ENCODE results near the gene ZNF831.

The ZNF831 gene

DNA sequence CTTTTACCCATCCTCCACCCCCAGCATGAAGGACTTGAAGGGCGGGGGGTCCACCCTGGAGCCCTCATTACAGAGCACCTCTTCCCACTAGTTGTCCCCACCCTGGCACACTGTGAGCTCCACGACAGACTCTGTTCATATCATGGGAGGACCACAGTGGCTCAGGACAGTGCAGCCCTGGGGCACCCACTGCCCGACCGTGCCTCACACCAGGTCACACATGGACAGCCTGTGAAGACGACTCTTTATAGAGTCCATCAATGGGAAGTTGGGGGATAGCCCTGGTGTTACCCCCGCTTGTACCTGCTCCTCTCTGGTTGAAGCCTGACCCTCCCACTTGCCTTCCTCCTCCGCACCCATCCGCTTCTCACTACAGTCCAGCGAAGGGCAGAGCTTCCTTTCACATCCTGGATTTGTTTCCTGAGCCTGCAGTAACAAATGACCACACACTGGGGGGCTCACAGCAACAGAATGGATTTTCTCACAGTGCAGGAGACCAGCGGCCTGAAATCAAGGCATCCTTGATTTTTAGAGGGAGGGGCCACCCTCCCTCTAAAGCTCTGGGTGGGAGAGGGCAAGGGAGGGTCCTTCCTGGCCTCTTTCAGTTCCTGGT, 15.5 kb downstream of the ZNF831 start:
- H3K27ac ChIP-seq (ENCODE audit: low read depth, low read length) = no peak overlapping the region

GRCh38 chr20:59179988-59180387, 16.4 kb downstream of the ZNF831 start:
- Histone ChIP-seq H3K27me3 (ENCODE audit: control insufficient read depth in 1 of 2, insufficient read depth in 2 of 2, low read length in 2 of 2) (no peaks in the 10 kb centered on the region), H3K9ac (ENCODE audit: low read depth in 1 of 2, low read length in 2 of 2) (no peak overlapping the region), H3K4me1 (ENCODE audit: control insufficient read depth in 1 of 2, insufficient read depth in 2 of 2, low read length in 2 of 2) (peaks cover 0 to 8% of the 10 kb centered on the region in 2 donors), H3K4me3 (ENCODE audit: low read depth in 1 of 2, low read length in 2 of 2) (no peak overlapping the region), H3K36me3 (ENCODE audit: control insufficient read depth in 1 of 2, insufficient read depth in 2 of 2, low read length in 2 of 2) (no peaks in the 10 kb centered on the region), H3K9me3 (ENCODE audit: control insufficient read depth in 1 of 2, low read length in 2 of 2) (no peaks in the 10 kb centered on the region), H3K27ac (ENCODE audit: low read depth, low read length) (no peak overlapping the region)

More for the DNA sequence above, 15.5 kb downstream of the ZNF831 start:
- Histone ChIP-seq H3K4me3 (ENCODE audit: low read depth in 1 of 2, low read length in 2 of 2) (no peak overlapping the region), H3K9ac (ENCODE audit: low read depth in 1 of 2, low read length in 2 of 2) (no peak overlapping the region), H3K36me3 (ENCODE audit: control insufficient read depth in 1 of 2, insufficient read depth in 2 of 2, low read length in 2 of 2) (no peaks in the 10 kb centered on the region), H3K9me3 (ENCODE audit: control insufficient read depth in 1 of 2, low read length in 2 of 2) (no peaks in the 10 kb centered on the region), H3K27me3 (ENCODE audit: control insufficient read depth in 1 of 2, insufficient read depth in 2 of 2, low read length in 2 of 2) (no peaks in the 10 kb centered on the region), H3K4me1 (ENCODE audit: control insufficient read depth in 1 of 2, insufficient read depth in 2 of 2, low read length in 2 of 2) (peaks cover 0 to 8% of the 10 kb centered on the region in 2 donors)

GRCh38 chr20:59181936-59182335, 18.3 kb downstream of the ZNF831 start:
- peaks cover 0 to 4% of the 10 kb centered on the region in 2 donors for H3K4me1 ChIP-seq (ENCODE audit: control insufficient read depth in 1 of 2, insufficient read depth in 2 of 2, low read length in 2 of 2)
- H3K9ac ChIP-seq (ENCODE audit: low read depth in 1 of 2, low read length in 2 of 2) = no peak overlapping the region
- H3K27ac ChIP-seq (ENCODE audit: low read depth, low read length) = no peak overlapping the region
- H3K4me3 ChIP-seq (ENCODE audit: low read depth in 1 of 2, low read length in 2 of 2) = no peak overlapping the region
- H3K36me3 ChIP-seq (ENCODE audit: control insufficient read depth in 1 of 2, insufficient read depth in 2 of 2, low read length in 2 of 2) = no peaks in the 10 kb centered on the region
- H3K9me3 ChIP-seq (ENCODE audit: control insufficient read depth in 1 of 2, low read length in 2 of 2) = no peaks in the 10 kb centered on the region
- H3K27me3 ChIP-seq (ENCODE audit: control insufficient read depth in 1 of 2, insufficient read depth in 2 of 2, low read length in 2 of 2) = no peaks in the 10 kb centered on the region

DNA sequence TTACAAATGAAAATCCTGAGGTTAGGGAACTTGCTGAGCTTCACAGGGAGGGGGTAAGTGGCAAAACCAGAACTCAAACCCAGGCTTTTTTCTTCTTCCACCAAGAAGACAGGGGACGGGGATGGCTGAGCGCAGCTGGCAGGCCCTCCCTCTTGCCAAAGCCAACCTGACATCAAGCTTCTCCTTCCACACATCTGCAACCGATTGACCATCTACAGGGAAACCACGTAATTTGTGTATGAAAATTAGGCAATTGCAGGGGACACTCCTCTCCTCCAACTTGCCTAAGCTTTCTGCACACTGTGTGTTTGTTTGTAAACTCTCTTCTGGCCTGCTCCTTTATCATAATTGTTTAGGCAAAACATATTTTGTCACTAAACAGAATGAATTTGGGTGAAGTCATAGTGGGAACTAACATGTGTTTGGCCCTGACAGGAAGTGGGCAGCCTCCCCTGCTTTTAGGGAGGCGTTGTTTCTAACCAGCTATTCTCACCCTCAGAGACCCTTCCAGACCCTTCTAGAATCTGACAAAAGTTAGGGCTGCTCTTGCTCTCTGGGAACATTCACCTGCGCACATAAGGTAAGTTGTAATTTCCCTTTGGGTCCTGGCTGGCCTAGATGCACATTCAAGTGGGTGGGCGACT, 18.9 kb downstream of the ZNF831 start:
- H3K9ac ChIP-seq (ENCODE audit: low read depth in 1 of 2, low read length in 2 of 2) = no peak overlapping the region
- H3K27me3 ChIP-seq (ENCODE audit: control insufficient read depth in 1 of 2, insufficient read depth in 2 of 2, low read length in 2 of 2) = no peaks in the 10 kb centered on the region
- H3K4me1 ChIP-seq (ENCODE audit: control insufficient read depth in 1 of 2, insufficient read depth in 2 of 2, low read length in 2 of 2) = peaks cover 0 to 4% of the 10 kb centered on the region in 2 donors
- H3K9me3 ChIP-seq (ENCODE audit: control insufficient read depth in 1 of 2, low read length in 2 of 2) = no peaks in the 10 kb centered on the region
- H3K36me3 ChIP-seq (ENCODE audit: control insufficient read depth in 1 of 2, insufficient read depth in 2 of 2, low read length in 2 of 2) = no peaks in the 10 kb centered on the region
- H3K4me3 ChIP-seq (ENCODE audit: low read depth in 1 of 2, low read length in 2 of 2) = no peak overlapping the region
- no peak overlapping the region for H3K27ac ChIP-seq (ENCODE audit: low read depth, low read length)

DNA sequence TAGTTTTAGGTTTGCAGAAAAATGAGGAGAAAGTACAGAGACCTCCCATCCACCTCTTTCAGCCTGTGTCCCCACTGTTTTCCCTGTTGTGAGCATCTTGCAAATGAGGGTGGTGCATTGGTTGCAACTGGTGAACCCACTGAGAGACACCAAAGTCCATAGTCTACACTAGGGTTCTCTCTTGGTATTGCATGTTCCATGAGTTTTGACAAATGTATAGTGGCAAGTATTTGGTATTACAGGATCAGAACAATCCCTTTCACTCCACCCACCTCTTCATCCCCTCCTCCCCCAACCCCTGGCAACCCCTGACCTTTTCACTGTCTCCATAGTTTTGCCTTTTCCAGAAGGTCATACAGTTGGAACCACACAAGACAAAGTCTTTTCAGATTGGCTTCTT, 20.1 kb downstream of the ZNF831 start:
- H3K27me3 ChIP-seq (ENCODE audit: control insufficient read depth in 1 of 2, insufficient read depth in 2 of 2, low read length in 2 of 2) = no peaks in the 10 kb centered on the region
- H3K4me3 ChIP-seq (ENCODE audit: low read depth in 1 of 2, low read length in 2 of 2) = no peak overlapping the region
- no peak overlapping the region for H3K9ac ChIP-seq (ENCODE audit: low read depth in 1 of 2, low read length in 2 of 2)
- peaks cover 0 to 4% of the 10 kb centered on the region in 2 donors for H3K4me1 ChIP-seq (ENCODE audit: control insufficient read depth in 1 of 2, insufficient read depth in 2 of 2, low read length in 2 of 2)
- no peaks in the 10 kb centered on the region for H3K9me3 ChIP-seq (ENCODE audit: control insufficient read depth in 1 of 2, low read length in 2 of 2)
- no peaks in the 10 kb centered on the region for H3K36me3 ChIP-seq (ENCODE audit: control insufficient read depth in 1 of 2, insufficient read depth in 2 of 2, low read length in 2 of 2)
- H3K27ac ChIP-seq (ENCODE audit: low read depth, low read length) = no peak overlapping the region

DNA sequence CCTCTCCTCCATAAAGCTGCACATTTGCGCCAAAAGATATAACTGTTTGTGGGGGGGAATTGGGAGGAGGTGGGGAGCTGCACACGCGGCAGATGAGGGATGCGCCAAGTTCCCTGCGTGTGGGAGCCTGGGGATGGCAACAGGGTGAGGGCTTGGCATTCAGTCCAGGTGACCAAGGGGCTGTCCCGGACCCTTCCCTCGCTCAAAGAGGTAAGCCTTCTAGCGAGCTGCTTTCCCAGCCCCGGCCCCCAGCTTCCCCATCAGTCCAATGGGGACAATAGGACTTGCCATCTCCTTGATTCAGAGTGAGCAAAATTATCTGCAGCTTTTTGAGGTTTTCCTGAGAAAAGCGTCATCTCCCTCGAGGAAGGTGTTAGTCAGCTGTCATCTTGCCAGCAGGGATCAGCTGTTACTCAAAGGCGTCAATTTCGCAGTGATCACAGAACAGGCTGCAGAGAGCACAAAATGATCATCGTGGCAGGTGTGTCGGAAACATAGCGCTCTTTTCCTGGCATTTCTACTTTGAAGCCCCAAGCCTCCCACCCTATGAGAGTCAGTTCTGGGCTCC, 21.3 kb downstream of the ZNF831 start:
- H3K9me3 ChIP-seq (ENCODE audit: control insufficient read depth in 1 of 2, low read length in 2 of 2) = no peaks in the 10 kb centered on the region
- no peaks in the 10 kb centered on the region for H3K36me3 ChIP-seq (ENCODE audit: control insufficient read depth in 1 of 2, insufficient read depth in 2 of 2, low read length in 2 of 2)
- no peak overlapping the region for H3K4me3 ChIP-seq (ENCODE audit: low read depth in 1 of 2, low read length in 2 of 2)
- no peak overlapping the region for H3K27ac ChIP-seq (ENCODE audit: low read depth, low read length)
- H3K27me3 ChIP-seq (ENCODE audit: control insufficient read depth in 1 of 2, insufficient read depth in 2 of 2, low read length in 2 of 2) = no peaks in the 10 kb centered on the region
- H3K4me1 ChIP-seq (ENCODE audit: control insufficient read depth in 1 of 2, insufficient read depth in 2 of 2, low read length in 2 of 2) = no peaks in the 10 kb centered on the region
- H3K9ac ChIP-seq (ENCODE audit: low read depth in 1 of 2, low read length in 2 of 2) = no peak overlapping the region

DNA sequence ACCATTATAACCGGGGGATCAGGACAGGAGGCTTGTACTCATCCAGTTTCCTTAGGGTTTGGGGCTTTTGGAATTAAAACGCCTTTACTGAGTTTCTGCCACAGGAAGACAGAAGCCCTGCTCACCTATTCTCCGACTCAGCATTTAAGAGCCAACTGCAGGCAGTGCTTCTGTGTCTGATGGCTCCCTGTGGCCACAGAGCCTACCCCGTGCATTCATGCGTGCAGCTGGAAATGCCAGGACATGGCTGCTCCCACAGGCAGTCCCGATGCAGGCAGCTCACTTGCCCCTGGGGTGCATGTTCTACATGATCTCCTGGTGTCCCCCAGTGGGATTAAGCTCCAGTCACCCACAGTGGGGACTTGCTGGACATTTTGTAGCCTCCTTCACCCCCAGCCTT, 22.2 kb downstream of the ZNF831 start:
- Histone ChIP-seq H3K27ac (ENCODE audit: low read depth, low read length) (no peak overlapping the region), H3K4me3 (ENCODE audit: low read depth in 1 of 2, low read length in 2 of 2) (no peak overlapping the region), H3K9ac (ENCODE audit: low read depth in 1 of 2, low read length in 2 of 2) (no peak overlapping the region), H3K36me3 (ENCODE audit: control insufficient read depth in 1 of 2, insufficient read depth in 2 of 2, low read length in 2 of 2) (no peaks in the 10 kb centered on the region), H3K27me3 (ENCODE audit: control insufficient read depth in 1 of 2, insufficient read depth in 2 of 2, low read length in 2 of 2) (no peaks in the 10 kb centered on the region), H3K9me3 (ENCODE audit: control insufficient read depth in 1 of 2, low read length in 2 of 2) (no peaks in the 10 kb centered on the region), H3K4me1 (ENCODE audit: control insufficient read depth in 1 of 2, insufficient read depth in 2 of 2, low read length in 2 of 2) (no peaks in the 10 kb centered on the region)

- no peaks in the 10 kb centered on the region for H3K27me3 ChIP-seq (ENCODE audit: control insufficient read depth in 1 of 2, insufficient read depth in 2 of 2, low read length in 2 of 2)
- H3K4me1 ChIP-seq (ENCODE audit: control insufficient read depth in 1 of 2, insufficient read depth in 2 of 2, low read length in 2 of 2) = no peaks in the 10 kb centered on the region
- H3K9ac ChIP-seq (ENCODE audit: low read depth in 1 of 2, low read length in 2 of 2) = no peak overlapping the region
- H3K27ac ChIP-seq (ENCODE audit: low read depth, low read length) = no peak overlapping the region
- no peaks in the 10 kb centered on the region for H3K36me3 ChIP-seq (ENCODE audit: control insufficient read depth in 1 of 2, insufficient read depth in 2 of 2, low read length in 2 of 2)
- no peak overlapping the region for H3K4me3 ChIP-seq (ENCODE audit: low read depth in 1 of 2, low read length in 2 of 2)
- H3K9me3 ChIP-seq (ENCODE audit: control insufficient read depth in 1 of 2, low read length in 2 of 2) = no peaks in the 10 kb centered on the region
Measured at GRCh38 chr20:59190466-59190865, 26.8 kb downstream of the ZNF831 start.

DNA sequence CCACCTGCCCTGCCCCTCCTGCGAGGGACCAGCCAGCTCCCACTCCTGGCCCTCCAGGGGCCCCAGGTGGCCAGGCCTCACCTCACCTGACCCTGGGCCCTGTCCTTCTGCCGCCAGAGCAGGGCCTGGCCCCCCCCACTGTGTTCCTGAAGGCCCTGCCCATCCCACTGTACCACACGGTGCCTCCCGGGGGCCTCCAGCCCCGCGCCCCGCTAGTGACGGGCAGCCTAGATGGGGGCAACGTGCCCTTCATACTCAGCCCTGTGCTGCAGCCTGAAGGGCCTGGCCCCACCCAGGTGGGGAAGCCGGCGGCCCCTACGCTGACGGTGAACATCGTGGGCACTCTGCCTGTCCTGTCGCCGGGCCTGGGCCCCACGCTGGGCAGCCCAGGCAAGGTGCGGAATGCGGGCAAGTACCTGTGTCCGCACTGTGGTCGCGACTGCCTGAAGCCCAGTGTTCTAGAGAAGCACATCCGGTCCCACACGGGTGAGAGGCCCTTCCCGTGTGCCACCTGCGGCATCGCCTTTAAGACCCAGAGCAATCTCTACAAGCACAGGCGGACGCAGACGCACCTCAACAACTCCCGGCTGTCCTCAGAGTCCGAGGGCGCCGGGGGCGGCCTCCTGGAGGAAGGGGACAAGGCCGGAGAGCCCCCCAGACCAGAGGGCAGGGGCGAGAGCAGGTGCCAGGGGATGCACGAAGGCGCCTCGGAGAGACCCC, 27.6 kb downstream of the ZNF831 start:
- Histone ChIP-seq H3K9me3 (ENCODE audit: control insufficient read depth in 1 of 2, low read length in 2 of 2) (no peaks in the 10 kb centered on the region), H3K9ac (ENCODE audit: low read depth in 1 of 2, low read length in 2 of 2) (no peak overlapping the region), H3K36me3 (ENCODE audit: control insufficient read depth in 1 of 2, insufficient read depth in 2 of 2, low read length in 2 of 2) (no peaks in the 10 kb centered on the region), H3K27ac (ENCODE audit: low read depth, low read length) (no peak overlapping the region), H3K4me3 (ENCODE audit: low read depth in 1 of 2, low read length in 2 of 2) (no peak overlapping the region), H3K4me1 (ENCODE audit: control insufficient read depth in 1 of 2, insufficient read depth in 2 of 2, low read length in 2 of 2) (no peaks in the 10 kb centered on the region), H3K27me3 (ENCODE audit: control insufficient read depth in 1 of 2, insufficient read depth in 2 of 2, low read length in 2 of 2) (no peaks in the 10 kb centered on the region)

All from duodenal mucosa (tissue), 2 donors.